ENCODE data around the gene RPP25. TPM values are rescaled to one million over a fixed set of nuclear protein-coding genes. Genes with fewer than 3 reads are reported as not detected.

Gene RPP25
- total and polyA plus RNA-seq, 10 of the 15 experiments (the other 5 are each of a cell fraction or from before 2014, with no cell fraction given): 0.41 to 10.8 (median 4.7) TPM

- CTCF ChIA-PET: interaction anchor here (0.7 to 4.0 kb wide), 7 partner anchors 29 to 184 kb away, joined by 3 to 22 read pairs (median 5); no protein-coding TSS in a partner anchor
- H3K9ac ChIP-seq (ENCODE audit: control insufficient read depth, insufficient read depth, low read length): peak overlapping the region; percentile 15; the same call in 1 of the 2 replicates
- no peaks in the 10 kb centered on the region for H3K36me3 ChIP-seq (ENCODE audit: control insufficient read depth in 2 of 2, insufficient read depth in 2 of 2, low read length in 1 of 2)
- in situ Hi-C loops (cut with MboI): no loop called here
- peaks cover 28% of the 10 kb centered on the region for H3K4me1 ChIP-seq (ENCODE audit: control insufficient read depth, insufficient read depth, low read length)
- WGBS (ENCODE audit: insufficient coverage, insufficient replicate concordance, low lambda C conversion rate, missing lambda C conversion rate): 40% methylated on average over 88 of the region's 88 CpGs
- no TSS peak for BruUV-seq (replicated peaks)
- H2AFZ ChIP-seq (ENCODE audit: control insufficient read depth, low read depth, low read length): peak overlapping the region; percentile 69
- H3K79me2 ChIP-seq (ENCODE audit: control insufficient read depth, insufficient read depth, low read length): no peaks in the 10 kb centered on the region; the same call in 1 of the 2 replicates
- no peaks in the 10 kb centered on the region for H3K9me3 ChIP-seq (replicated peaks; ENCODE audit: control insufficient read depth, insufficient read depth, low read length)
- no peak for FAIRE-seq
- RAD21 ChIA-PET (ENCODE audit: unreplicated experiment): interaction anchor here (1.1 kb wide), 1 partner anchor 95 kb away, joined by 3 read pairs; no protein-coding TSS in a partner anchor
- no peak overlapping the region for H3K27ac ChIP-seq (ENCODE audit: control insufficient read depth, insufficient read depth)
- POLR2A ChIA-PET: interaction anchor here (0.7 to 1.3 kb wide), 3 partner anchors 52 to 340 kb away, joined by 3 to 4 read pairs (median 4); no protein-coding TSS in a partner anchor
- peak overlapping the region; percentile 88 for H3K4me2 ChIP-seq (ENCODE audit: control insufficient read depth, insufficient read depth)
- H3K27me3 ChIP-seq (replicated peaks in 1 of 2; ENCODE audit: control insufficient read depth in 2 of 2, insufficient read depth in 2 of 2, low read length in 1 of 2): peaks cover 8 to 17% of the 10 kb centered on the region in 2 experiments
- intact Hi-C loops (cut with micrococcal nuclease; ENCODE audit: unreplicated experiment): loop anchor here (5.0 kb wide), 2 partner anchors 51 to 246 kb away; partner anchors contain the start of gene C15orf39
- H3K4me3 ChIP-seq: peak overlapping the region; percentile 65
- SMC1A ChIA-PET (ENCODE audit: uncharacterized antibody, unreplicated experiment): interaction anchor here (1.6 kb wide), 1 partner anchor 32 kb away, joined by 4 read pairs; no protein-coding TSS in a partner anchor
- peak; percentile 68 for ATAC-seq
- H4K20me1 ChIP-seq (ENCODE audit: control insufficient read depth, insufficient read depth): no peaks in the 10 kb centered on the region
- no peak for DNase-seq (ENCODE audit: low read depth, low spot score)
- TF ChIP-seq NR2C2 (IDR thresholded peaks at IDR 0.05; ENCODE audit: borderline replicate concordance, control insufficient read depth, insufficient read length, low read depth) (no peak), SMC3 (IDR thresholded peaks at IDR 0.05; ENCODE audit: borderline replicate concordance, low read length) (peak; percentile 24; the same call in 1 of the 2 replicates), SP1 (IDR thresholded peaks at IDR 0.05; ENCODE audit: low read depth, low read length) (no peak), HDAC6 (IDR thresholded peaks at IDR 0.05; ENCODE audit: unreplicated experiment) (peak; percentile 89), YBX1 (IDR thresholded peaks at IDR 0.05) (no peak), NBN (IDR thresholded peaks at IDR 0.05) (no peak), EZH2 (IDR thresholded peaks at IDR 0.05; ENCODE audit: borderline replicate concordance, control insufficient read depth, low read depth, low read length) (no peak), ZNF207 (IDR thresholded peaks at IDR 0.05; ENCODE audit: borderline replicate concordance) (peak; percentile 38; the same call in 1 of the 2 replicates), ZNF274 (IDR thresholded peaks at IDR 0.05; ENCODE audit: insufficient read depth, insufficient read length) (no peak), STAT3 (IDR thresholded peaks at IDR 0.05; ENCODE audit: low read depth, low read length) (no peak), ZNF622 (IDR thresholded peaks at IDR 0.05) (no peak), RB1 (IDR thresholded peaks at IDR 0.05; ENCODE audit: borderline replicate concordance) (0 out of 2 replicates have a peak, but pooled peaks have one; percentile 53), GABPA (IDR thresholded peaks at IDR 0.05; ENCODE audit: low read depth) (no peak), CTCF (IDR thresholded peaks at IDR 0.05 in 2 of 3, conservative IDR thresholded peaks at IDR 0.05 in 1 of 3; ENCODE audit: control insufficient read depth in 2 of 3, extremely low read depth in 1 of 3, insufficient read depth in 1 of 3, low read depth in 3 of 3, low read length in 3 of 3) (peak; percentile 39 to 50 (median 43); a peak in 5 of 6 replicates), GATAD2B (conservative IDR thresholded peaks at IDR 0.05; ENCODE audit: low read depth) (0 out of 2 replicates have a peak, but pooled peaks have one; percentile 66), ESRRA (IDR thresholded peaks at IDR 0.05; ENCODE audit: low read length) (no peak), BHLHE40 (IDR thresholded peaks at IDR 0.05; ENCODE audit: borderline replicate concordance in 1 of 2, low read depth in 2 of 2, low read length in 1 of 2) (peak; percentile 93 to 98)
- TF ChIP-seq, protein P1, sequence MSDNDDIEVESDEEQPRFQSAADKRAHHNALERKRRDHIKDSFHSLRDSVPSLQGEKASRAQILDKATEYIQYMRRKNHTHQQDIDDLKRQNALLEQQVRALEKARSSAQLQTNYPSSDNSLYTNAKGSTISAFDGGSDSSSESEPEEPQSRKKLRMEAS (IDR thresholded peaks at IDR 0.05; ENCODE audit: low read depth, low read length): peak; percentile 83; the same call in 1 of the 2 replicates
- TF ChIP-seq, protein P2, sequence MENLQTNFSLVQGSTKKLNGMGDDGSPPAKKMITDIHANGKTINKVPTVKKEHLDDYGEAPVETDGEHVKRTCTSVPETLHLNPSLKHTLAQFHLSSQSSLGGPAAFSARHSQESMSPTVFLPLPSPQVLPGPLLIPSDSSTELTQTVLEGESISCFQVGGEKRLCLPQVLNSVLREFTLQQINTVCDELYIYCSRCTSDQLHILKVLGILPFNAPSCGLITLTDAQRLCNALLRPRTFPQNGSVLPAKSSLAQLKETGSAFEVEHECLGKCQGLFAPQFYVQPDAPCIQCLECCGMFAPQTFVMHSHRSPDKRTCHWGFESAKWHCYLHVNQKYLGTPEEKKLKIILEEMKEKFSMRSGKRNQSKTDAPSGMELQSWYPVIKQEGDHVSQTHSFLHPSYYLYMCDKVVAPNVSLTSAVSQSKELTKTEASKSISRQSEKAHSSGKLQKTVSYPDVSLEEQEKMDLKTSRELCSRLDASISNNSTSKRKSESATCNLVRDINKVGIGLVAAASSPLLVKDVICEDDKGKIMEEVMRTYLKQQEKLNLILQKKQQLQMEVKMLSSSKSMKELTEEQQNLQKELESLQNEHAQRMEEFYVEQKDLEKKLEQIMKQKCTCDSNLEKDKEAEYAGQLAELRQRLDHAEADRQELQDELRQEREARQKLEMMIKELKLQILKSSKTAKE (IDR thresholded peaks at IDR 0.05; ENCODE audit: low read depth, poor library complexity, severe bottlenecking): no peak
Measured at GRCh38 chr15:74955796-74956647, 550 bp downstream of the RPP25 start.

Measured in GM12878 (cell line).